GM23248 (cell line): Measurements from ENCODE around the gene SSR3. TPM values are rescaled to one million over a fixed set of nuclear protein-coding genes. Genes with fewer than 3 reads are reported as not detected.
"Not testable (repeated sequence)": the region's sequence is repeated elsewhere in the genome, so short reads cannot be mapped to it uniquely, and the experiment has no call there.

Experiments
- DNase-seq: peaks from one replicate; pipeline ENCODE4 v3.0.0-alpha.2; 2015
- H2AFZ ChIP-seq: fragments of 200-600 bp; sonication (generic); 2 replicates; pipeline ENCODE4 v1.6.1; 2016; ENCODE audit warnings: antibody characterized with exemption
- H3F3A ChIP-seq: fragments of 200-600 bp; sonication (generic); 2 replicates; pipeline ENCODE4 v1.6.1; 2016; ENCODE audit warnings: mild to moderate bottlenecking, antibody characterized with exemption, mixed run types; ENCODE audit not compliant: insufficient read depth
- H3K27ac ChIP-seq: fragments of 200-600 bp; sonication (generic); 2 replicates; pipeline ENCODE4 v1.5.1; 2016; ENCODE audit warnings: mild to moderate bottlenecking
- H3K27me3 ChIP-seq: fragments of 200-600 bp; sonication (generic); replicated peaks from 2 replicates; pipeline ENCODE4 v1.6.1; 2016; ENCODE audit warnings: mild to moderate bottlenecking; ENCODE audit not compliant: insufficient read depth
- H3K36me3 ChIP-seq: fragments of 200-600 bp; sonication (generic); 2 replicates; pipeline ENCODE4 v1.6.1; 2016; ENCODE audit warnings: low read depth, mild to moderate bottlenecking
- H3K4me1 ChIP-seq: fragments of 200-600 bp; sonication (generic); 2 replicates; pipeline ENCODE4 v1.6.1; 2016; ENCODE audit warnings: mild to moderate bottlenecking; ENCODE audit not compliant: insufficient read depth
- H3K4me2 ChIP-seq: fragments of 200-600 bp; sonication (generic); one replicate; pipeline ENCODE4 v1.6.1; 2016; ENCODE audit warnings: mild to moderate bottlenecking; ENCODE audit not compliant: unreplicated experiment
- H3K4me3 ChIP-seq: fragments of 200-600 bp; sonication (generic); 2 replicates; pipeline ENCODE4 v1.5.1; 2016; ENCODE audit warnings: mild to moderate bottlenecking
- H3K79me2 ChIP-seq: fragments of 200-600 bp; sonication (generic); 2 replicates; pipeline ENCODE4 v1.6.1; 2016; ENCODE audit warnings: mild to moderate bottlenecking; ENCODE audit not compliant: insufficient read depth
- H3K9ac ChIP-seq: fragments of 200-600 bp; sonication (generic); 2 replicates; pipeline ENCODE4 v1.6.1; 2016; ENCODE audit warnings: mild to moderate bottlenecking
- H3K9me2 ChIP-seq: fragments of 200-600 bp; sonication (generic); 2 replicates; pipeline ENCODE4 v1.6.1; 2016; ENCODE audit warnings: mixed run types, mild to moderate bottlenecking, moderate library complexity; ENCODE audit not compliant: insufficient read depth
- H3K9me3 ChIP-seq: fragments of 200-600 bp; sonication (generic); one replicate; pipeline ENCODE4 v1.6.1; 2017; ENCODE audit warnings: low read depth
- H4K20me1 ChIP-seq: fragments of 200-600 bp; sonication (generic); 2 replicates; pipeline ENCODE4 v1.6.0; 2016; ENCODE audit not compliant: insufficient read depth
- EZH2 ChIP-seq: fragments of 200-600 bp; sonication (generic); IDR thresholded peaks from 2 replicates; pipeline ENCODE4 v1.6.1; 2018; ENCODE audit warnings: antibody characterized with exemption, mild to moderate bottlenecking; ENCODE audit not compliant: insufficient read depth, poor library complexity, severe bottlenecking
- EZH2phosphoT487 ChIP-seq: fragments of 200-600 bp; sonication (generic); IDR thresholded peaks from 2 replicates; pipeline ENCODE4 v1.6.1; 2018; ENCODE audit warnings: antibody characterized with exemption, moderate library complexity, mild to moderate bottlenecking, low read depth; ENCODE audit not compliant: insufficient read depth
- WGBS, 2 experiments: methylation state at CpG; one replicate each; pipeline ENCODE4 v1.1.6; 2015 to 2017; ENCODE audit warnings: low lambda C conversion rate in 2 of 2, low coverage in 1 of 2; ENCODE audit errors: missing lambda C conversion rate in 2 of 2; 5-methylcytosine and 5-hydroxymethylcytosine counted together
- in situ Hi-C: fragments of 300-500 bp; cut with MboI; formaldehyde crosslinking; loops from 2 replicates; pipeline ENCODE4 v1.15.0; 2020
- polyA plus RNA-seq: library from polyadenylated mRNA; unstranded; fragments of >200 nt; fragmentation: Nextera tagmentation; extraction: Ambion mirVana; gene quantifications from 2 replicates; pipeline ENCODE4 v1.2.1, GENCODE V29; 2016
- total RNA-seq: library from RNA; depleted of rRNA; stranded (reverse); fragments of >200 nt; shearing (Covaris generic); gene quantifications from 2 replicates; pipeline ENCODE4 v1.2.3, GENCODE V29; 2014

Gene SSR3
- total and polyA plus RNA-seq, 2 experiments from 2014 or later = 409 to 566 TPM

GRCh38 chr3:156576051-156576450, 21.1 kb upstream of the SSR3 start:
- no peak for DNase-seq
- H3K27ac ChIP-seq = no peak overlapping the region

GRCh38 chr3:156575641-156576040, 20.7 kb upstream of the SSR3 start:
- Histone ChIP-seq H3K79me2 (no peaks in the 10 kb centered on the region), H3K4me1 (peaks cover 17% of the 10 kb centered on the region), H3K36me3 (no peaks in the 10 kb centered on the region), H3K27me3 (no peaks in the 10 kb centered on the region), H4K20me1 (no peaks in the 10 kb centered on the region), H2AFZ (no peak overlapping the region), H3K9me2 (no peaks in the 10 kb centered on the region), H3F3A (no peaks in the 10 kb centered on the region), H3K9ac (no peak overlapping the region), H3K9me3 (no peaks in the 10 kb centered on the region), H3K4me2 (no peak overlapping the region), H3K4me3 (no peak overlapping the region), H3K27ac (no peak overlapping the region)
- WGBS, 2 experiments = 67 to 88% methylated on average over 3 of the region's 3 CpGs
- DNase-seq = no peak
- TF ChIP-seq EZH2phosphoT487 (no peak), EZH2 (no peak)
- in situ Hi-C loops = no loop called here

More at GRCh38 chr3:156576051-156576450, 21.1 kb upstream of the SSR3 start:
- H3K4me2 ChIP-seq = no peak overlapping the region
- no peak for TF ChIP-seq EZH2
- no peak for TF ChIP-seq EZH2phosphoT487
- H3K36me3 ChIP-seq = no peaks in the 10 kb centered on the region
- H4K20me1 ChIP-seq = no peaks in the 10 kb centered on the region
- WGBS, 2 experiments = 80 to 91% methylated on average over 2 of the region's 2 CpGs
- H3K9me2 ChIP-seq = no peaks in the 10 kb centered on the region
- no peak overlapping the region for H3K9ac ChIP-seq
- no peaks in the 10 kb centered on the region for H3K9me3 ChIP-seq
- H3K79me2 ChIP-seq = no peaks in the 10 kb centered on the region
- no peak overlapping the region for H3K4me3 ChIP-seq
- H3F3A ChIP-seq = no peaks in the 10 kb centered on the region
- H2AFZ ChIP-seq = no peak overlapping the region
- in situ Hi-C loops = no loop called here
- H3K4me1 ChIP-seq = peaks cover 17% of the 10 kb centered on the region
- H3K27me3 ChIP-seq = no peaks in the 10 kb centered on the region

- H4K20me1 ChIP-seq, H3K4me2 ChIP-seq, H3K79me2 ChIP-seq, H3K9me2 ChIP-seq, H3F3A ChIP-seq, H3K27ac ChIP-seq, in situ Hi-C loops, H3K4me1 ChIP-seq, H3K4me3 ChIP-seq, DNase-seq, H3K9ac ChIP-seq, H3K9me3 ChIP-seq, H3K36me3 ChIP-seq, H2AFZ ChIP-seq, H3K27me3 ChIP-seq: not testable (repeated sequence)
- 68 to 69% methylated on average over 4 of the region's 4 CpGs for WGBS, 2 experiments
These were observed 15.0 kb upstream of the SSR3 start for GRCh38 chr3:156569881-156570280.

GRCh38 chr3:156569016-156569415, 14.1 kb upstream of the SSR3 start:
- H3F3A ChIP-seq, H4K20me1 ChIP-seq, DNase-seq, H3K79me2 ChIP-seq, H3K27ac ChIP-seq, H3K4me2 ChIP-seq, H2AFZ ChIP-seq, H3K27me3 ChIP-seq, H3K36me3 ChIP-seq, in situ Hi-C loops, H3K9me3 ChIP-seq, H3K9ac ChIP-seq, H3K4me3 ChIP-seq, H3K9me2 ChIP-seq: not testable (repeated sequence)
- H3K4me1 ChIP-seq = peaks cover 11% of the 10 kb centered on the region
- 90 to 92% methylated on average over 8 of the region's 8 CpGs for WGBS, 2 experiments

GRCh38 chr3:156563900-156564682, 9.2 kb upstream of the SSR3 start:
- no peak overlapping the region; the same call in 1 of the 2 replicates for H2AFZ ChIP-seq
- no peaks in the 10 kb centered on the region for H3F3A ChIP-seq
- no peaks in the 10 kb centered on the region for H3K79me2 ChIP-seq
- H3K36me3 ChIP-seq = no peaks in the 10 kb centered on the region
- 80 to 83% methylated on average over 1 of the region's 1 CpG for WGBS, 2 experiments
- in situ Hi-C loops = no loop called here
- H3K27ac ChIP-seq = no peak overlapping the region
- H4K20me1 ChIP-seq = no peaks in the 10 kb centered on the region
- DNase-seq = peak; percentile 48
- no peak overlapping the region for H3K9ac ChIP-seq
- no peak overlapping the region for H3K4me3 ChIP-seq
- no peaks in the 10 kb centered on the region for H3K9me3 ChIP-seq
- H3K4me2 ChIP-seq = peak overlapping the region; percentile 8
- peaks cover 16% of the 10 kb centered on the region for H3K4me1 ChIP-seq
- TF ChIP-seq EZH2phosphoT487 (no peak), EZH2 (no peak)
- H3K9me2 ChIP-seq = no peaks in the 10 kb centered on the region
- no peaks in the 10 kb centered on the region for H3K27me3 ChIP-seq

- H3K79me2 ChIP-seq, H3K36me3 ChIP-seq, H3K9me2 ChIP-seq, H3K4me3 ChIP-seq, H3K9ac ChIP-seq, H3K27me3 ChIP-seq, H3F3A ChIP-seq, H4K20me1 ChIP-seq, H3K27ac ChIP-seq, H3K9me3 ChIP-seq, in situ Hi-C loops, DNase-seq, H3K4me2 ChIP-seq, H2AFZ ChIP-seq: not testable (repeated sequence)
- 56 to 66% methylated on average over 8 of the region's 8 CpGs for WGBS, 2 experiments
- H3K4me1 ChIP-seq = peaks cover 16% of the 10 kb centered on the region
These were observed 7.6 kb upstream of the SSR3 start for GRCh38 chr3:156562486-156562885.
